Measurements from ENCODE around the gene MADD. TPM values are rescaled to one million over a fixed set of nuclear protein-coding genes. Genes with fewer than 3 reads are reported as not detected.

The MADD gene
- total and polyA plus RNA-seq, 10 of the 15 experiments (the other 5 are each of a cell fraction or from before 2014, with no cell fraction given), result 0.47 to 35.4 (median 17.6) TPM

- TF ChIP-seq RFX5 (IDR thresholded peaks at IDR 0.05; ENCODE audit: low read depth, low read length), result no peak
- TF ChIP-seq BMI1 (IDR thresholded peaks at IDR 0.05; ENCODE audit: borderline replicate concordance), result no peak
- TF ChIP-seq TCF3 (IDR thresholded peaks at IDR 0.05; ENCODE audit: borderline replicate concordance, insufficient read depth, low read depth, low read length), result no peak
- no peak for TF ChIP-seq IRF4 (IDR thresholded peaks at IDR 0.05; ENCODE audit: low read depth, low read length)
- no peak for TF ChIP-seq SREBF2 (IDR thresholded peaks at IDR 0.05; ENCODE audit: low read length)
- no peak for TF ChIP-seq ZNF217 (IDR thresholded peaks at IDR 0.05)
- TF ChIP-seq CBFB (IDR thresholded peaks at IDR 0.05; ENCODE audit: low read depth), result no peak
- TF ChIP-seq USF1 (IDR thresholded peaks at IDR 0.05; ENCODE audit: borderline replicate concordance, extremely low read length, insufficient read depth, low read depth, low read length), result no peak
- no peak for TF ChIP-seq NR2C2 (IDR thresholded peaks at IDR 0.05; ENCODE audit: borderline replicate concordance, control insufficient read depth, insufficient read length, low read depth)
- no peak for TF ChIP-seq CBX3 (IDR thresholded peaks at IDR 0.05; ENCODE audit: borderline replicate concordance, low read depth)
- TF ChIP-seq ZBTB33 (IDR thresholded peaks at IDR 0.05), result no peak
- TF ChIP-seq SMAD1 (IDR thresholded peaks at IDR 0.05; ENCODE audit: low read depth, partially characterized antibody), result no peak
- no peak for TF ChIP-seq FOS (IDR thresholded peaks at IDR 0.05; ENCODE audit: borderline replicate concordance, extremely low read depth, insufficient read length)
- no peak for TF ChIP-seq ETV6 (conservative IDR thresholded peaks at IDR 0.05 in 1 of 2, IDR thresholded peaks at IDR 0.05 in 1 of 2; ENCODE audit: borderline replicate concordance in 1 of 2, low read depth in 1 of 2)
- TF ChIP-seq HDGF (IDR thresholded peaks at IDR 0.05), result peak; percentile 72; the same call in 1 of the 2 replicates
- peak; percentile 38; the same call in 1 of the 2 replicates for TF ChIP-seq CREM (IDR thresholded peaks at IDR 0.05; ENCODE audit: low read depth)
- TF ChIP-seq CEBPB (IDR thresholded peaks at IDR 0.05; ENCODE audit: borderline replicate concordance in 1 of 2, low read depth in 2 of 2, low read length in 2 of 2), result no peak
- TF ChIP-seq TBL1XR1 (IDR thresholded peaks at IDR 0.05; ENCODE audit: low read depth, low read length), result no peak
- TF ChIP-seq ZBTB40 (IDR thresholded peaks at IDR 0.05; ENCODE audit: borderline replicate concordance), result no peak
- no peak for TF ChIP-seq MXI1 (IDR thresholded peaks at IDR 0.05; ENCODE audit: low read depth, low read length)
- TF ChIP-seq BHLHE40 (IDR thresholded peaks at IDR 0.05; ENCODE audit: borderline replicate concordance in 1 of 2, low read depth in 2 of 2, low read length in 1 of 2), result no peak
- TF ChIP-seq BACH1 (IDR thresholded peaks at IDR 0.05; ENCODE audit: borderline replicate concordance), result no peak
- no peak for TF ChIP-seq SIX5 (IDR thresholded peaks at IDR 0.05; ENCODE audit: low read depth, low read length, severe bottlenecking)
Measured at GRCh38 chr11:47366020-47366490, 96.1 kb downstream of the MADD start (continued).

Data from GM12878 (cell line).